ENCODE data around the gene TOR1AIP2. TPM values are rescaled to one million over a fixed set of nuclear protein-coding genes. Genes with fewer than 3 reads are reported as not detected.

TOR1AIP2 gene
- total and polyA plus RNA-seq, 2 donors: 9.6 to 90.1 TPM

GRCh38 chr1:179826626-179827280 lies 50.9 kb downstream of the TOR1AIP2 start:
- Histone ChIP-seq H3K36me3 (ENCODE audit: insufficient read depth) (no peaks in the 10 kb centered on the region), H3K27ac (ENCODE audit: low read depth) (no peak overlapping the region), H3K4me1 (ENCODE audit: insufficient read depth) (no peaks in the 10 kb centered on the region), H3K4me3 (ENCODE audit: low read depth, low read length) (no peak overlapping the region)
- WGBS: 66% methylated on average over 7 of the region's 7 CpGs
- no peak for DNase-seq (ENCODE audit: extremely low spot score)

- no peak for DNase-seq (ENCODE audit: extremely low spot score)
- no peaks in the 10 kb centered on the region for H3K36me3 ChIP-seq (ENCODE audit: insufficient read depth)
- H3K4me3 ChIP-seq (ENCODE audit: low read depth, low read length): no peak overlapping the region
- WGBS: 76% methylated on average over 13 of the region's 13 CpGs
- H3K4me1 ChIP-seq (ENCODE audit: insufficient read depth): no peaks in the 10 kb centered on the region
- H3K27ac ChIP-seq (ENCODE audit: low read depth): no peak overlapping the region
These were observed 51.7 kb downstream of the TOR1AIP2 start for GRCh38 chr1:179825798-179826460.

- H3K36me3 ChIP-seq (ENCODE audit: insufficient read depth): no peaks in the 10 kb centered on the region
- DNase-seq (ENCODE audit: extremely low spot score): no peak
- no peak overlapping the region for H3K4me3 ChIP-seq (ENCODE audit: low read depth, low read length)
- H3K27ac ChIP-seq (ENCODE audit: low read depth): no peak overlapping the region
- WGBS: 84% methylated on average over 8 of the region's 8 CpGs
- H3K4me1 ChIP-seq (ENCODE audit: insufficient read depth): no peaks in the 10 kb centered on the region
These were observed 52.4 kb downstream of the TOR1AIP2 start for GRCh38 chr1:179825206-179825605.

DNA sequence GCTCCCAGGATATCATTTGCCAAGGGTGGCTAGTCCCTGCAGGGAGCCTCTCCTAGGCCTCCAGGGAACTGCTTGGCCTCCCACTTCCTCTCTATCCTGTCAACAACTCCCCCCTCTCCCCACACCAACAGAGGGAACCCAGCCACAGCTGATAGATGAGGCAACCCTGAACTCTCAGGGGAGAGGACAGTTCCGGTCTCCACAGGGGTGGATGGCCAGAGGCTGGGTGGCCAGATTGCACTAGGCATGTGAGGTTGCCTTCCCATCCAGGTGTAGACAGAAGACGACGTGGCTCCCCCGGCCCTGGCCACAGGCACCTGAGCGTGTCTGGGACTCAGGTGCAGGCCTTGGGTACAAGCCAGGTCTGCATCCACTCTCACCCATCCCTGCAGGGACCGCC lies 53.3 kb downstream of the TOR1AIP2 start:
- no peak overlapping the region for H3K27ac ChIP-seq (ENCODE audit: low read depth)
- no peaks in the 10 kb centered on the region for H3K4me1 ChIP-seq (ENCODE audit: insufficient read depth)
- H3K4me3 ChIP-seq (ENCODE audit: low read depth, low read length): no peak overlapping the region
- DNase-seq (ENCODE audit: extremely low spot score): no peak
- 97% methylated on average over 6 of the region's 6 CpGs for WGBS
- H3K36me3 ChIP-seq (ENCODE audit: insufficient read depth): no peaks in the 10 kb centered on the region

- no peak for DNase-seq (ENCODE audit: extremely low spot score)
- Histone ChIP-seq H3K4me3 (ENCODE audit: low read depth, low read length) (no peak overlapping the region), H3K36me3 (ENCODE audit: insufficient read depth) (no peaks in the 10 kb centered on the region), H3K4me1 (ENCODE audit: insufficient read depth) (no peaks in the 10 kb centered on the region), H3K27ac (ENCODE audit: low read depth) (no peak overlapping the region)
- 94% methylated on average over 4 of the region's 4 CpGs for WGBS
These were observed 53.9 kb downstream of the TOR1AIP2 start for GRCh38 chr1:179823693-179824092.

DNA sequence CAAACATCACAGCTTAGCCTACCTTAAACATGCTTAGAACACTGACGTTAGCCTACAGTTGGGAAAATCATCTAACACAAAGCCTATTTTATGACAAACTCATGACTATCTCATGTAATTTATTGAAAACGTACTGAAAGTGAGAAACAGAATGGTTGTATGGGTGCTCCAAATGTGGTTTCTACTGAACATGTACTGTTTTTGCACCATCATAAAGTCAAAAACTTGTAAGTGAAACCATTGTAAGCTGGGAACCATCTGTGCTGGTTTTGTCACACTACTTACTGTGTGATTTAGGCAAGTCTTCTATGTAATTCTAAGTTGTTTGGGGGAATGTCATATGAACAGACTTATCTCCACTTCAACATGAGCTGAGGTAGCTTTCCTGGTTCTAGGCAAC lies 55.5 kb downstream of the TOR1AIP2 start:
- Histone ChIP-seq H3K4me1 (ENCODE audit: insufficient read depth) (no peaks in the 10 kb centered on the region), H3K36me3 (ENCODE audit: insufficient read depth) (no peaks in the 10 kb centered on the region), H3K4me3 (ENCODE audit: low read depth, low read length) (no peak overlapping the region), H3K27ac (ENCODE audit: low read depth) (no peak overlapping the region)
- DNase-seq (ENCODE audit: extremely low spot score): no peak
- WGBS: 86% methylated on average over 2 of the region's 2 CpGs

DNA sequence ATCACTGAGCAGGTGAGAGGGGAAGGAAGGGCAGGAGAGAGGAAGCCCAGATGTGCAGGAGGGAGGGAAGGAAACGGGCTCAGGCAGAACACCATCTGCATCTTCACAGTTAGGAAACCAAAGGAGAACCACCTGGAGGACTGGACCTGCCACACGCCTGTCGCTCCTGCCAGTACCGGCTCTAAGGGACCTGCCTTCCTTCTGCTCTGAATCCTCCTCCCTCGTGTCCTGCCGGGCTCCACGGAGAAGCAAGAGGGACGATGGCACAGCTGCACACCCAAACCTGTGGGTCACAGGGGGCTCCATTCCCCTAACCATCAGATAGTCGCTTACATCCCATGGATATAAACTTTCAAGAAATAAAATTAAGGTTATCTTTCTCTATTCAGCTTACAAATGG lies 56.1 kb downstream of the TOR1AIP2 start:
- Histone ChIP-seq H3K4me1 (ENCODE audit: insufficient read depth) (no peaks in the 10 kb centered on the region), H3K4me3 (ENCODE audit: low read depth, low read length) (no peak overlapping the region), H3K36me3 (ENCODE audit: insufficient read depth) (no peaks in the 10 kb centered on the region), H3K27ac (ENCODE audit: low read depth) (no peak overlapping the region)
- WGBS: 84% methylated on average over 9 of the region's 9 CpGs
- DNase-seq (ENCODE audit: extremely low spot score): no peak

- no peaks in the 10 kb centered on the region for H3K36me3 ChIP-seq (ENCODE audit: insufficient read depth)
- no peaks in the 10 kb centered on the region for H3K4me1 ChIP-seq (ENCODE audit: insufficient read depth)
- 87% methylated on average over 9 of the region's 9 CpGs for WGBS
- no peak overlapping the region for H3K27ac ChIP-seq (ENCODE audit: low read depth)
- DNase-seq (ENCODE audit: extremely low spot score): no peak
- H3K4me3 ChIP-seq (ENCODE audit: low read depth, low read length): no peak overlapping the region
These were observed 57.2 kb downstream of the TOR1AIP2 start for GRCh38 chr1:179820226-179820970.

- WGBS: 56% methylated on average over 14 of the region's 14 CpGs
- Histone ChIP-seq H3K4me1 (ENCODE audit: insufficient read depth) (no peaks in the 10 kb centered on the region), H3K4me3 (ENCODE audit: low read depth, low read length) (no peak overlapping the region), H3K36me3 (ENCODE audit: insufficient read depth) (no peaks in the 10 kb centered on the region), H3K27ac (ENCODE audit: low read depth) (no peak overlapping the region)
- DNase-seq (ENCODE audit: extremely low spot score): no peak
These were observed 58.8 kb downstream of the TOR1AIP2 start for GRCh38 chr1:179818743-179819173.

DNA sequence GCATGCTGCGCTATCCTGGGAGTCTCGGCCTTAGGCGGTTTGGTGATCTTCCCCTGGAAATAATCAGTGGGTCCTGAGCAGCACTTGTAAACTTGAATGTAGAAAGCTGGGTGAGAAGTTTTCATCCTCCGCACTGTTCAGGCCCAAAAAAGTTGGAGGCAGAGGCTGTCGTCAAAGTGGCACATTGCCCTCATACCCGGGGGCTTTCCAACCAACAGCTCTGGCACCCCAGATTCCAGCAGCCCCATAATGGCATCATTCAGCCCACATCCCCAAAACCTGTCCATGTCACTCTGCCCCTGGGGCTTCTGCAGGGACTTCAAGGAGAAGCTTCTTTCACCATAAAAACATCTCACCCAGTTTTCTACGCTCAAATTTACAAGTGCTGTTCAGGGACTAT lies 59.3 kb downstream of the TOR1AIP2 start:
- WGBS: 87% methylated on average over 7 of the region's 7 CpGs
- DNase-seq (ENCODE audit: extremely low spot score): no peak
- Histone ChIP-seq H3K4me3 (ENCODE audit: low read depth, low read length) (no peak overlapping the region), H3K4me1 (ENCODE audit: insufficient read depth) (no peaks in the 10 kb centered on the region), H3K36me3 (ENCODE audit: insufficient read depth) (no peaks in the 10 kb centered on the region), H3K27ac (ENCODE audit: low read depth) (no peak overlapping the region)

DNA sequence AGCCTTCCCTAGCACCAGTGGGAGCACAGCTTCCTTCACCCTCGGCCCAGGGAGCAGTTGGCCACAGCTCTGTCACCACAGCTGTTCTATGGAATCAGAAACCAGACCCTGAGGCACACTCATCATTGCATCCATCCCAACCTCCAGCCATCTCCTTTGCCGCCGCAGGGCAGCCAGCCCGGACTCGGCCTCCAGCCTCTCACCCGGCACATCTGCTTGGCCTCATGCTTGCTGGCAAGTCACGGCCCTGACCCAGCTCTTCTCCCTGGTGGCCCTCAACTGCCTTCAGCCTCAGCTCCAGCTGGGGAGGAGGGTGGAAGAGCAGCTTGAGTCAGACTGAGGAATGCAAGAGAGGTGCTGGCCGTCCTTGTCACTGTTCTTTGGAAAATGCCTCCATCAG lies 59.8 kb downstream of the TOR1AIP2 start:
- DNase-seq (ENCODE audit: extremely low spot score): no peak
- H3K36me3 ChIP-seq (ENCODE audit: insufficient read depth): no peaks in the 10 kb centered on the region
- H3K27ac ChIP-seq (ENCODE audit: low read depth): no peak overlapping the region
- WGBS: 76% methylated on average over 8 of the region's 8 CpGs
- H3K4me3 ChIP-seq (ENCODE audit: low read depth, low read length): no peak overlapping the region
- H3K4me1 ChIP-seq (ENCODE audit: insufficient read depth): no peaks in the 10 kb centered on the region

- Histone ChIP-seq H3K4me3 (ENCODE audit: low read depth, low read length) (no peak overlapping the region), H3K4me1 (ENCODE audit: insufficient read depth) (no peaks in the 10 kb centered on the region), H3K27ac (ENCODE audit: low read depth) (no peak overlapping the region), H3K36me3 (ENCODE audit: insufficient read depth) (no peaks in the 10 kb centered on the region)
- 94% methylated on average over 8 of the region's 8 CpGs for WGBS
- DNase-seq (ENCODE audit: extremely low spot score): no peak
These were observed 60.5 kb downstream of the TOR1AIP2 start for GRCh38 chr1:179817056-179817455.

DNA sequence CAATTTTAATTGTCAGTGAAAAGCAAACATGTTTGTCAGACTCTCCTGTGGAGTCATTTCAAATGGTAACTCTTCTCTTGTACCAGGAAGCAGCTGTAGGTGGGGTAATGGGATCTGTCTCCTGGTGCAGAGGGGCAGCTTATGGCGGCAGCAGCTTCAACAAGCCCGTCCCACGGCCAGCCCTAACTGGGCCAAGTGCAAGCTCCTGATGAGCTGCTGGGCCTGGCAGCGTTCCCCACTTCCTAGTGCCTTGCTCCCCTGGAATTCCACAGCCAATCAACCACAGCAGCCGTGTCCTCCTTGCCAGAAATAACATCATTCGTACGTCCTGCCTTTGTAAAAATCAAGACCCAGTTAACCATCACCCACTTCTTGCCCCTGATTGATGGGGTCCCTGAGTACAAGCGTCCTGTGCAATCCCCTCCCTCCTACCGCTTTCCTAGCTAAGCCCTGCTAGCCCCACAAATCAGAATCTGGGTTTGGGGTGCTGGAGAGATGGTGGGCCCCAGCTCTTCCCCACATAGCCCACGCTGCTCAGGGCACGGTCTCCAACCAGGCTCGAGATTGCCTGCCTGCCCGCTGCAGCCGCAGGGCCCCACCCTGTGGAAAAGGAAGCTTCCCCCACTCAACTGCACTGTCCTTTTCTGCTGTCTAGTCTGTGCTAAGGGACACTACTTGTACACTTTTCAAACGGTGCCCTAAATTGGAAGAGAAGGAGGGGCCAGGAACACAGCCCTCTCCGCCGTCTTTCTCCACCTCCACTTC lies 61.2 kb downstream of the TOR1AIP2 start:
- Histone ChIP-seq H3K4me1 (ENCODE audit: insufficient read depth) (no peaks in the 10 kb centered on the region), H3K4me3 (ENCODE audit: low read depth, low read length) (no peak overlapping the region), H3K36me3 (ENCODE audit: insufficient read depth) (no peaks in the 10 kb centered on the region), H3K27ac (ENCODE audit: low read depth) (no peak overlapping the region)
- WGBS: 65% methylated on average over 17 of the region's 17 CpGs
- no peak for DNase-seq (ENCODE audit: extremely low spot score)

All from urinary bladder (tissue), 4 donors.